Neural cell (in vitro differentiated cells): ENCODE results near the gene RAB4B.
"Not testable (repeated sequence)": the region's sequence is repeated elsewhere in the genome, so short reads cannot be mapped to it uniquely, and the experiment has no call there.

Experiments
- EP300 ChIP-seq: fragments of 450-650 bp; conservative IDR thresholded peaks from 2 replicates; pipeline ENCODE4 v1.6.1; 2014; ENCODE audit warnings: antibody characterized with exemption, mild to moderate bottlenecking, moderate library complexity; ENCODE audit not compliant: poor library complexity, severe bottlenecking
- EZH2 ChIP-seq: fragments of 200-600, 300-800 bp; shearing (Covaris generic), sonication (generic); IDR thresholded peaks from 2 replicates; pipeline ENCODE4 v1.6.1; 2014; ENCODE audit warnings: antibody characterized with exemption, low read length, borderline replicate concordance, mild to moderate bottlenecking; ENCODE audit not compliant: insufficient read depth, poor library complexity, severe bottlenecking
- POLR2AphosphoS5 ChIP-seq: IDR thresholded peaks from 2 replicates; pipeline ENCODE4 v1.6.1; 2012
- RAD21 ChIP-seq: fragments of 450-650 bp; conservative IDR thresholded peaks from 2 replicates; pipeline ENCODE4 v1.6.1; 2014; ENCODE audit warnings: antibody characterized with exemption, mild to moderate bottlenecking, moderate library complexity
- REST ChIP-seq: IDR thresholded peaks from 2 replicates; pipeline ENCODE4 v1.6.1; 2012; ENCODE audit warnings: borderline replicate concordance
- TAF1 ChIP-seq: IDR thresholded peaks from 2 replicates; pipeline ENCODE4 v1.6.1; 2012; ENCODE audit warnings: low read depth
- TF ChIP-seq, protein P1 (sequence below): fragments of 450-650 bp; IDR thresholded peaks from 2 replicates; pipeline ENCODE4 v1.5.1; 2014; ENCODE audit warnings: antibody characterized with exemption, mild to moderate bottlenecking, moderate library complexity; ENCODE audit not compliant: poor library complexity, severe bottlenecking

- TF ChIP-seq, protein P1, sequence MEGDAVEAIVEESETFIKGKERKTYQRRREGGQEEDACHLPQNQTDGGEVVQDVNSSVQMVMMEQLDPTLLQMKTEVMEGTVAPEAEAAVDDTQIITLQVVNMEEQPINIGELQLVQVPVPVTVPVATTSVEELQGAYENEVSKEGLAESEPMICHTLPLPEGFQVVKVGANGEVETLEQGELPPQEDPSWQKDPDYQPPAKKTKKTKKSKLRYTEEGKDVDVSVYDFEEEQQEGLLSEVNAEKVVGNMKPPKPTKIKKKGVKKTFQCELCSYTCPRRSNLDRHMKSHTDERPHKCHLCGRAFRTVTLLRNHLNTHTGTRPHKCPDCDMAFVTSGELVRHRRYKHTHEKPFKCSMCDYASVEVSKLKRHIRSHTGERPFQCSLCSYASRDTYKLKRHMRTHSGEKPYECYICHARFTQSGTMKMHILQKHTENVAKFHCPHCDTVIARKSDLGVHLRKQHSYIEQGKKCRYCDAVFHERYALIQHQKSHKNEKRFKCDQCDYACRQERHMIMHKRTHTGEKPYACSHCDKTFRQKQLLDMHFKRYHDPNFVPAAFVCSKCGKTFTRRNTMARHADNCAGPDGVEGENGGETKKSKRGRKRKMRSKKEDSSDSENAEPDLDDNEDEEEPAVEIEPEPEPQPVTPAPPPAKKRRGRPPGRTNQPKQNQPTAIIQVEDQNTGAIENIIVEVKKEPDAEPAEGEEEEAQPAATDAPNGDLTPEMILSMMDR: not testable (repeated sequence)
- not testable (repeated sequence) for TF ChIP-seq EZH2, EP300, TAF1, REST, RAD21, POLR2AphosphoS5
These were observed 48.3 kb downstream of the RAB4B start for GRCh38 chr19:40826312-40826698.
